DMS79 treated with DMSO at 0.1 percent for 48 hours (cell line): ENCODE results near the gene ASB13.
"Not testable (repeated sequence)": the region's sequence is repeated elsewhere in the genome, so short reads cannot be mapped to it uniquely, and the experiment has no call there.

Source experiments
- DNase-seq: peaks from one replicate; lab custom pipeline; 2025; lab: John Stamatoyannopoulos, UW

ASB13 gene

GRCh38 chr10:5623081-5623748 lies 43.2 kb downstream of the ASB13 start:
- DNase-seq, result peak; percentile 32

GRCh38 chr10:5622186-5622960 lies 44.0 kb downstream of the ASB13 start:
- DNase-seq, result no peak

- DNase-seq, result not testable (repeated sequence)
Observed at GRCh38 chr10:5621371-5621770, 45.0 kb downstream of the ASB13 start.

GRCh38 chr10:5620966-5621365 lies 45.4 kb downstream of the ASB13 start:
- DNase-seq, result no peak

GRCh38 chr10:5620223-5620721 lies 46.1 kb downstream of the ASB13 start:
- no peak for DNase-seq

GRCh38 chr10:5619362-5620211 lies 46.8 kb downstream of the ASB13 start:
- DNase-seq, result no peak

GRCh38 chr10:5618829-5619228 lies 47.6 kb downstream of the ASB13 start:
- DNase-seq, result no peak

GRCh38 chr10:5618042-5618441 lies 48.4 kb downstream of the ASB13 start:
- peak; percentile 3 for DNase-seq

GRCh38 chr10:5617521-5617920 lies 48.9 kb downstream of the ASB13 start:
- DNase-seq, result no peak

GRCh38 chr10:5616836-5617235 lies 49.6 kb downstream of the ASB13 start:
- DNase-seq, result no peak

GRCh38 chr10:5616046-5616445 lies 50.3 kb downstream of the ASB13 start:
- no peak for DNase-seq

- no peak for DNase-seq
Observed at GRCh38 chr10:5615316-5615715, 51.1 kb downstream of the ASB13 start.

- DNase-seq, result no peak
Observed at GRCh38 chr10:5614155-5614721, 52.2 kb downstream of the ASB13 start.

- DNase-seq, result no peak
Observed at GRCh38 chr10:5613481-5614154, 52.8 kb downstream of the ASB13 start.

- no peak for DNase-seq
Observed at GRCh38 chr10:5611899-5612680, 54.3 kb downstream of the ASB13 start.

GRCh38 chr10:5609952-5610616 lies 56.3 kb downstream of the ASB13 start:
- no peak for DNase-seq

- no peak for DNase-seq
Observed at GRCh38 chr10:5608608-5609220, 57.7 kb downstream of the ASB13 start.

GRCh38 chr10:5607594-5607993 lies 58.8 kb downstream of the ASB13 start:
- DNase-seq, result no peak

GRCh38 chr10:5606864-5607263 lies 59.5 kb downstream of the ASB13 start:
- DNase-seq, result no peak

GRCh38 chr10:5606321-5606720 lies 60.1 kb downstream of the ASB13 start:
- DNase-seq, result no peak
